Peyer's patch (tissue), 4 donors: ENCODE data around the gene SMAD2.

Source experiments
- POLR2A ChIP-seq, 2 donors: fragments of 450-650 bp; IDR thresholded peaks; one replicate each; pipeline ENCODE4 v1.5.1; 2017; ENCODE audit warnings: antibody characterized with exemption in 2 of 2, mild to moderate bottlenecking in 2 of 2, moderate library complexity in 2 of 2
- TF ChIP-seq, protein P1 (sequence below), 6 experiments: fragments of 450-650 bp in 4 of 6; fragments of 200-600 bp in 2 of 6; sonication (generic) in 1 of 6; IDR thresholded peaks; one replicate each; pipeline ENCODE4 v1.5.1; 2017 to 2019; ENCODE audit warnings: antibody characterized with exemption in 6 of 6, mild to moderate bottlenecking in 3 of 6, moderate library complexity in 1 of 6

DNA sequence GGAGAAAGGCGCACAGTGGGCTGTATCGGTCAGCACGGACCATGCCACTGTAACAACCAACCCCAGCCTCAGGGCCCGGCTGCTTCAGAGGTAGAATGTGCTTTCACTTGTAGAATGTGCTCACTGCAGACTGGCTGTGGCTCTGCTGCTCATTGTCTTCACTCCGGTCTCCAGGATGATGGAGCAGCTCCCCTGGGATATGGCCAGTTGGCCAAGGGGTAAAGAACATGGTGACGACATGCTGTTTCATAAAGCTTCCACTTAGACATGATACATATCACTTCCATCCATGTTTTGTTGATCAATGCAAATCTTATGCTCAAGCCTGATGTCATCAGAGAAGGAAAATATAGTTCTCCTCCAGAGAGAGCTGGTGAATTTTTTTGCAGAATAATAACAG, 127.7 kb downstream of the SMAD2 start:
- no peak for TF ChIP-seq POLR2A (IDR thresholded peaks at IDR 0.05)
- TF ChIP-seq, protein P1, sequence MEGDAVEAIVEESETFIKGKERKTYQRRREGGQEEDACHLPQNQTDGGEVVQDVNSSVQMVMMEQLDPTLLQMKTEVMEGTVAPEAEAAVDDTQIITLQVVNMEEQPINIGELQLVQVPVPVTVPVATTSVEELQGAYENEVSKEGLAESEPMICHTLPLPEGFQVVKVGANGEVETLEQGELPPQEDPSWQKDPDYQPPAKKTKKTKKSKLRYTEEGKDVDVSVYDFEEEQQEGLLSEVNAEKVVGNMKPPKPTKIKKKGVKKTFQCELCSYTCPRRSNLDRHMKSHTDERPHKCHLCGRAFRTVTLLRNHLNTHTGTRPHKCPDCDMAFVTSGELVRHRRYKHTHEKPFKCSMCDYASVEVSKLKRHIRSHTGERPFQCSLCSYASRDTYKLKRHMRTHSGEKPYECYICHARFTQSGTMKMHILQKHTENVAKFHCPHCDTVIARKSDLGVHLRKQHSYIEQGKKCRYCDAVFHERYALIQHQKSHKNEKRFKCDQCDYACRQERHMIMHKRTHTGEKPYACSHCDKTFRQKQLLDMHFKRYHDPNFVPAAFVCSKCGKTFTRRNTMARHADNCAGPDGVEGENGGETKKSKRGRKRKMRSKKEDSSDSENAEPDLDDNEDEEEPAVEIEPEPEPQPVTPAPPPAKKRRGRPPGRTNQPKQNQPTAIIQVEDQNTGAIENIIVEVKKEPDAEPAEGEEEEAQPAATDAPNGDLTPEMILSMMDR (IDR thresholded peaks at IDR 0.05), result no peak
